Stimulated activated naive CD8-positive, alpha-beta T cell treated with anti-CD3 and anti-CD28 coated beads, Interleukin-15, amount 100 ng/mL, for 72 hours (primary cell): ENCODE data around the gene IRX6.

Experiments used
- ATAC-seq: fragments of 150-1000 bp; cut with Tn5 transposase; 2 replicates; pipeline ENCODE4 v1.10.0; 2021; ENCODE audit warnings: mild to moderate bottlenecking, moderate library complexity
- DNase-seq, 2 donors: peaks; one replicate each; pipeline ENCODE4 v3.0.0; 2021 to 2022
- H3K27ac Mint-ChIP-seq, 2 donors: one replicate each; pipeline ENCODE4 v1.8.0; 2022; ENCODE audit warnings: mild to moderate bottlenecking in 2 of 2, mixed read lengths in 2 of 2, moderate library complexity in 2 of 2
- H3K27me3 Mint-ChIP-seq: one replicate; pipeline ENCODE4 v1.8.0; 2022; ENCODE audit warnings: mixed read lengths
- H3K4me1 Mint-ChIP-seq: one replicate; pipeline ENCODE4 v1.8.0; 2022; ENCODE audit warnings: mild to moderate bottlenecking, mixed read lengths
- H3K4me3 Mint-ChIP-seq, 2 donors: one replicate each; pipeline ENCODE4 v1.8.0; 2022; ENCODE audit warnings: mild to moderate bottlenecking in 2 of 2, mixed read lengths in 2 of 2, moderate library complexity in 1 of 2
- H3K9me3 Mint-ChIP-seq, 2 donors: one replicate each; pipeline ENCODE4 v1.8.0; 2022; ENCODE audit warnings: mixed read lengths in 2 of 2

Gene IRX6

DNA sequence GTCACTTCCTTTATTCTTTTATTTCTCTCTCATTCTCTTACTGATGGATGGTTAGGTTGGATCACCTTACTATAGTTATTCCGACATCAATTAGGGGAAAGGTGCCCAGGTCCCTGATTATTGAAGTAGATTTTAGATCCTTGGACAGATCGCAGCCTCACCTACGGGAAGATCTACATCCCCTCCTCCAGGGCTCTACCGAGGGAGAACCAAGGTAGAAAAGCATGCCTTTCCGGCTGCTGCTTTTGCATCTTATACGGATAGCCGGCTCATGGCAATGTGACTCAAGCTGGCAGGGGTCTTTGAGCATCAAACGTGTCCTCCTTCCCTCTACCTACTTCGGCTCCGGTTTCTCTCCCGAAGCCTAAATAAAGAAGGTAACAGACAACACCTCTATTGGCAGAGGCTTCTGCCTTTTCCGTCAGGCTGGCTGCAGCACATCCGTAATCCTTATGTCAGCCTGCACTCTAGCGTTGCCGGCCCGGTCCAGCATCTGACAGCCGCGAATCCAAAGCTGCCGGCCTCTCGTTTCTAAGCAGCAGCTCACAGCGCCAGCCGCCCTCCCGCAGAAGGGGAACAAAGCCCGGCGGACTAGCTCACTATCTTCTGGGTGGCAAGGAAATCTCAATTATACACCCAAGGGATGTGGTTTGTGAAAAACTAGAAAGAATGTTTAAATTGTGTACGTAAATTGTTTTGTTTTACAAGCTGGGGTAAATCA lies 46.9 kb downstream of the IRX6 start:
- peaks cover 39% of the 10 kb centered on the region for H3K27me3 Mint-ChIP-seq
- ATAC-seq (peak; percentile 49), DNase-seq (peak in 1 of 2 donors; percentile 2)
- no peak overlapping the region for H3K4me3 Mint-ChIP-seq
- no peaks in the 10 kb centered on the region for H3K9me3 Mint-ChIP-seq
- H3K4me1 Mint-ChIP-seq = peaks cover 8% of the 10 kb centered on the region
- H3K27ac Mint-ChIP-seq = no peak overlapping the region

DNA sequence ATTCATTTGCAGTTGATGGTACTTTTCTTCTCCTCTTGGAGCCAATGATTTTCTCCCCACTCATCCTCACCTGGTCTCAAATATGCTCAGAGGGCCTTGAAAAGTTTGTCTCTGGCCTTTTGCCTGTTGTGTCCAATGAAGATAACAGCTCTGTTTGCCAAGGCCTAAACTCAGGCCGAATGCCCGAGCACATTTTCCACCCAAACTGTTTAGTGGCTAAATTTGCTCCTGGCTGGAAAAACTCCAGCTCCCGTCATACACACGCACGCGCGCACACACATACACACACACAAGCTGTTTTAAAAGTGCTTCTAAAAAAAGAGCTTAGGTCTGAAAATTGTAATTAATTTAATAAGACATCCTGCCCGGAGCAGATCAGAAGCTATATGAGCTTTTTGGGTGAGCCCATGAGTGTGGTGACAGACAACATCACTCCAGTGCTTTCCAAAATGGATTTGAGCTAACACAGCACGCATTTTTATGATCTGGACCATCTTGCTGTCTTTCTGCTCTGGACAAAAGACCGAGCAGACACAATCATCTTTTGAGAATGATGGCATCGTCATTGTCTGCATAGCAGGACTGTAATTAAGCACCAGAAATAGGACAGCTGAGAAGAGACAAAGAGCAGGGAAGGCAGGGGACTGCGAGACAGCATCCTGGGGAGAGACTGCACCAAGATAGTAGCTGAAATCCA lies 48.9 kb downstream of the IRX6 start:
- no peak overlapping the region for H3K4me3 Mint-ChIP-seq
- H3K9me3 Mint-ChIP-seq = no peaks in the 10 kb centered on the region
- H3K27me3 Mint-ChIP-seq = peaks cover 39% of the 10 kb centered on the region
- H3K27ac Mint-ChIP-seq = no peak overlapping the region
- ATAC-seq (no peak), DNase-seq (no peak)
- peaks cover 8% of the 10 kb centered on the region for H3K4me1 Mint-ChIP-seq

DNA sequence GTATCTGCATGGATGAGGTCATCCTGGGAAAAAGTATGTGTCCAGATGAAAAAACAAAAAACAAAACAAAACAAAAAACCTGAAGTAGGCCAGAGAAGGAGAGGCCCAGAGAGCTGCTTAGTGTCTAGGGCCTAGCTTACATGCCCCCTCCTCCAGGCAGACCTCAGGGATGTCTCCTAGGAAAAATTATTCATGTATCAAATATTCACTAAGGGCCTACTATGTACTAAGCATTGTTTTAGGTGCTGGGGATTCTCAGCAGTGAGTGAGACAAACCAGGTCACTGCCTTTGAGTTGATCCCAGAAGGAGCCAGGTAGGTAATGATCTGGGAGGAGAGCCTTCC lies 49.5 kb downstream of the IRX6 start:
- ATAC-seq (no peak), DNase-seq (no peak)
- Mint-ChIP-seq H3K27ac (no peak overlapping the region), H3K9me3 (no peaks in the 10 kb centered on the region), H3K4me3 (no peak overlapping the region), H3K27me3 (peaks cover 39% of the 10 kb centered on the region), H3K4me1 (peaks cover 8% of the 10 kb centered on the region)

DNA sequence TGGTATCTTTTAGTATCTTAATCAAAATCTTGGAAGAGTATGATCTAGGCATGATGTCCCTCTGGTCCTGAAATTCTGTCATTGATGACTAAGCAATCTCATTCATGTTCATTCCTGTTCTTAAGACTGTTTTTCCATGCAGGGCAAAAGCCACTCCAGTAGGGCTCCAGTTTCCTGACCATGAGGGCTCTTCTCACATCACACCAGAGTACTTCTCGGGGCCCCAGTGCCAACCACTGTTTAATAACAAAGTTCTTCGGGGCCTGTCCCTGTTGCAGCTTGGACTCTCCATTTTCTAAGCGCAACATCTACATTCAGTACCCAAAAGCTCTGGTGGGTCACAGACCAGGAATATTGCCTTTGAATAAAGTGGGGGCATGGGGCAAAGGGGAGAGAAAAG lies 52.0 kb downstream of the IRX6 start:
- no peak for DNase-seq
- Mint-ChIP-seq H3K27me3 (peaks cover 41% of the 10 kb centered on the region), H3K9me3 (no peaks in the 10 kb centered on the region), H3K4me3 (no peak overlapping the region), H3K4me1 (peaks cover 3% of the 10 kb centered on the region), H3K27ac (no peak overlapping the region)
- ATAC-seq = no peak

DNA sequence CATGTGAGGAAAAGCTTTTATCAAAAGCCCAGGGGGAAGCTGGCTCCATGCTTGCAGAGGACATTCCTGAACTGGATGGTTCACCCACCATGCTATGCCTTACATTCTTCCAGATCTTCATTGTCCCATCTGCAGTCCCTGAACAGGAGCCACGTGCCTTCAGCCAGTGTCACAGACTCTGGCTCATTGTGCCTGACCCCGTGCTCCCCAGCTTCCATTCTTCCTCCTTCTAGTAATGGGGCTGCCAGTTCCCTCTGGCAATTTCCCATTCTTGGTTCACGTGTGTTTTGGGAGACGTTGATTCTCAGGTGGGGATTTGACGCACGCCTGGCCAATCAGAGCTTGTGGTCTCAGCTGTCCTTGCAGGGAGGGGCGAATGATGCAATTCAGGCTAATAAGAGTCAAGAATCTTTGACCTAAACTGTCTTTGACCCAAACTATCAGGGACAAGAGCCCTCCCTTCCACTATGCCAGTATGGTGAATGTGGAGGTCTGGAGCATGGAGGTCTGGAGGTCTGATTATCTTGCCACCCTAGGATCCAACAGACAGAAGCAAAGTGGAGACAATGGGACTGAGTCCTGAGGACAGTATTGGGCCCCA lies 52.7 kb downstream of the IRX6 start:
- no peak overlapping the region for H3K4me3 Mint-ChIP-seq
- H3K4me1 Mint-ChIP-seq = no peaks in the 10 kb centered on the region
- no peaks in the 10 kb centered on the region for H3K9me3 Mint-ChIP-seq
- ATAC-seq (no peak), DNase-seq (no peak)
- H3K27ac Mint-ChIP-seq = no peak overlapping the region
- H3K27me3 Mint-ChIP-seq = peaks cover 35% of the 10 kb centered on the region

DNA sequence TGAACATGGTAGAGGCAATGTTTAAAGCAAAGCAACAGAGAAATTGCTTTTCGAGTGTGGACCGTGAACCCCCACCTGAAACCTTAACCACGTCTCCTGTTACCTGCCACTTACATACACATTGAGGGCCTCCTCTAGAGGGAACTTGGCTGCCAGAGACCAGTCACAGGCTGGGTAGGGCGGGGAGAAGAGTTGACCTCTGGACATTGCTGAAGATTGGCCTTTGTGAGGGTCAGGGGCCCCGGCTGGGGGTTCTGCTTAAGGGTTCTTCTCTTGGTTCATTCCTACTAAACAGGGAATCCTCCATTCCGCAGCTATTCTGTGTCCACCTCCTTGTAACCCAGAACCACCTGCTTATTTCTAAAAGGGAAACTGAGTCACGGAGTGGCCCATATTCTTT lies 53.8 kb downstream of the IRX6 start:
- Mint-ChIP-seq H3K9me3 (no peaks in the 10 kb centered on the region), H3K27me3 (peaks cover 23% of the 10 kb centered on the region), H3K4me1 (no peaks in the 10 kb centered on the region), H3K4me3 (no peak overlapping the region), H3K27ac (no peak overlapping the region)
- ATAC-seq = no peak
- no peak for DNase-seq

DNA sequence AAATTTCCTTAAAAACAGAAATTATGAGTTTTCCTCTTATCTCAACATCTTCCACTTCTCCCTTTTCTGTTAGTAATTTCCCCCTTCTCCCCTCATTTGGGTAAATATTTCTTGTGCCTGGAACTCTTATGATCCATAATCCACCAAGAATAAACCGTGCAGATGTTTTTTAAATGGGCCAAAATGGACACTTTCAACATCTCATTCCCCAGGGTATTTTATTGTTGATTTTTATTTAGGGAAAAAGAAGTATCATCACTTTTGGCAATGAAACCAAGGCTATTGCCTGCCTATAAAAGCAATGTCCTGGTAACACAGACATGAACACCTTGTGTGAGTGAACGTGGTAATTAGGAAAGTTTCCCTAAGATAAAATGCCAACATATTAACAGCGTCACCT lies 54.6 kb downstream of the IRX6 start:
- ATAC-seq (no peak), DNase-seq (no peak)
- no peak overlapping the region for H3K4me3 Mint-ChIP-seq
- no peaks in the 10 kb centered on the region for H3K9me3 Mint-ChIP-seq
- H3K27me3 Mint-ChIP-seq = peaks cover 15% of the 10 kb centered on the region
- no peak overlapping the region for H3K27ac Mint-ChIP-seq
- H3K4me1 Mint-ChIP-seq = no peaks in the 10 kb centered on the region

DNA sequence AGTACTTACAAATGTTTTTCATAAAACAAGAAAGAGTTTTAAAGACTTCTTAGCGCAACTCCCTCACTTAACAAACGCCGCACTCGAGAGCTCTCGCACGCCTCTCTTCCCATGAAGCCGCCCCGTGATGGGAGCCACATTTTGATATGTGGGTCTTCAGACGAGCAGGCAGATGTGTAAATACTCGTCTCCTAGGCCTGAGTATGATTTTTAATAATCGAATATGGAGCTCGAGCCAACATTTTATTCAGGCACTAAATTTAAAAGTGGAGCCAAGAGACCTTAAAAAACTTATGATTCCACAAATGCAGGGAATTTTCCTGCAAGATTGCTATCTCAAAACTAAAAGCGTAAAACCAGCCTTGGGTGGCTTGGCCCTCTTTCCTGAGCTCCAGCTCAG lies 55.4 kb downstream of the IRX6 start:
- no peak overlapping the region for H3K4me3 Mint-ChIP-seq
- H3K4me1 Mint-ChIP-seq = no peaks in the 10 kb centered on the region
- ATAC-seq = no peak
- no peak overlapping the region for H3K27ac Mint-ChIP-seq
- H3K9me3 Mint-ChIP-seq = no peaks in the 10 kb centered on the region
- DNase-seq = no peak
- H3K27me3 Mint-ChIP-seq = peaks cover 13% of the 10 kb centered on the region

DNA sequence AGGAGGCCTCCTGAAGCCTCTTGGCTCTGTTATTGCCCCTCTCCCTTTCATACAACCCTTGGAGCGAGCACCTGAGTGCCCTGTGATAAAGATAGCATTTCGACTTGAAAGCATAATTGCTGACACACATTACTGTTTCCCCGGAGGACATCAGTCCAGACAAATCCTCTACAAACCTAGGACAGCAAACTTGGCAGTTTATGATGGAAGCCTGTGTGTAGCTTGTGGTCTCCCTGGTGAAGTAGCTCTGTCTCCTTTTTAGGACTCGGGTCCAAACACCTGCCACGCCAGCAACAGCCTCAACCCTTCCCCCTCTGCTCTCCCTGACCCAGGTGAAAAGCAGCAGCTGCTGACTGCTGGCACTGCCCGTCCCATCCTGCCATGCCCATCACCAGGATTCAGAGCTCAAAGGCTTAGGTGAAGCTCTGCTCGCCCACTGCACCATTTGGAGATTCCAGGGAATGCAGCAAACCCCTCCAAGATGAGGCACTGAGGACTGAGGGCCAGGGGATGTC lies 55.9 kb downstream of the IRX6 start:
- Mint-ChIP-seq H3K27me3 (peaks cover 13% of the 10 kb centered on the region), H3K27ac (no peak overlapping the region), H3K9me3 (no peaks in the 10 kb centered on the region), H3K4me3 (no peak overlapping the region), H3K4me1 (no peaks in the 10 kb centered on the region)
- DNase-seq = no peak
- ATAC-seq = no peak
